Erythroblast (primary cell): ENCODE measurements around the gene CTU2.

Experiments
- GATA1 ChIP-seq: IDR thresholded peaks from 2 replicates; pipeline ENCODE4 v1.6.1; 2011; ENCODE audit warnings: low read depth, mild to moderate bottlenecking, control low read depth, low read length, moderate library complexity
- POLR2A ChIP-seq: IDR thresholded peaks from 2 replicates; pipeline ENCODE4 v1.6.1; 2011; ENCODE audit warnings: mild to moderate bottlenecking, low read length

DNA sequence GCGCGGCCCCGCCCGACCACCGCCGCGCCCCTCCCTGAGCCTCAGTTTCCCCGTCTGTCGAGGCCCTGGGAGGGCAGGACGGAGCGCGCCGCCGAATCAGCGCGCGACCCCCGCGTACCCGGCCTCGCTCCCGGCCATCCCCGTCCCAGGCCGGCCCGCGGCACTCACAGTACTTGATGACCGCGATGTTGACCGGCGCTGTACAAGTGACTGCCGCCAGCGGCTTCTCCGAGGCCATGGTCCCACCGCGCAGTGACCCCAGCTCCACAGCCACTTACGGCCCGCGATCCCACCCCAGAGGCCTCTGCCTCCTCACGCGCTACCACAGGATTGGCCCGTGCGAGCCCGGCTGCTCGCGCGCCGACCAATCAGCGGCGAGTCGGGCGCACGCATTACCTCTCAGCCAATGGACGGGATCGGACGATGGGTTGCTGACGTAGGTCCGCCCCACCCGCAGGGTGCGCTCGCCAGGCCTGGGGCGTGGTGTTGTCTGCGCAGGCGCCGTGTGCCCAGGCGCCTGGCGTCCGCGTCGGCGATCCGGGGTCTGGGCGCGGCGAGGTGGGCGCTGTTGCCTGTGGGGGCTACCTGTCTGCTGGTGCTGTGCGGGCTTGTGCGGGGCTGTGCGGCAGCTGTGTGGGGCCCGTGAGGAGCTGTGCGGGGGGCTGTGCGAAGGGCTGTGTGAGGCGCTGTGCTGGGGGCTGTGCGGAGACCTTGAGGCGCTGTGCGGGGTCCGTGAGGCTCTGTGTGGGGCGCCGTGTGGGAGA, 43.3 kb upstream of the CTU2 start, which contains the start of gene MVD:
- TF ChIP-seq POLR2A, result peak; percentile 94
- no peak for TF ChIP-seq GATA1
